Esophagus muscularis mucosa (tissue), 4 donors: ENCODE data around the gene MGLL.

Experiments
- CTCF ChIP-seq, 3 experiments: fragments of 200-600 bp in 2 of 3; fragments of 450-650 bp in 1 of 3; sonication (generic) in 2 of 3; IDR thresholded peaks; one replicate each; pipeline ENCODE4 v1.5.1; 2017 to 2019; ENCODE audit warnings: antibody characterized with exemption in 3 of 3, mild to moderate bottlenecking in 2 of 3, moderate library complexity in 1 of 3
- EP300 ChIP-seq: sonication (generic); formaldehyde crosslinking; IDR thresholded peaks from one replicate; pipeline ENCODE4 v1.6.1; 2017; ENCODE audit warnings: antibody characterized with exemption
- POLR2A ChIP-seq: fragments of 450-650 bp; IDR thresholded peaks from one replicate; pipeline ENCODE4 v1.6.1; 2017; ENCODE audit warnings: antibody characterized with exemption, moderate library complexity, mild to moderate bottlenecking, low read depth
- POLR2AphosphoS5 ChIP-seq, 2 donors: sonication (generic); formaldehyde crosslinking; IDR thresholded peaks; one replicate each; pipeline ENCODE4 v1.6.1; 2017; ENCODE audit warnings: antibody characterized with exemption in 2 of 2

GRCh38 chr3:127665165-127665564, 157.2 kb downstream of the MGLL start:
- TF ChIP-seq CTCF (IDR thresholded peaks at IDR 0.05), result no peak
- TF ChIP-seq POLR2AphosphoS5 (IDR thresholded peaks at IDR 0.05), result no peak
- no peak for TF ChIP-seq POLR2A
- no peak for TF ChIP-seq EP300
